ENCODE results near the gene PFKFB2. TPM values are rescaled to one million over a fixed set of nuclear protein-coding genes. Genes with fewer than 3 reads are reported as not detected.

PFKFB2 gene
- total and polyA plus RNA-seq, 4 donors, result 1.5 to 5.9 (median 3.0) TPM

GRCh38 chr1:207070811-207071210 is 17.7 kb downstream of the PFKFB2 start:
- Histone ChIP-seq H3K27ac (ENCODE audit: low read depth in 1 of 2, low read length in 2 of 2) (no peak overlapping the region), H3K9me3 (ENCODE audit: control insufficient read depth in 4 of 4, low read length in 3 of 4) (no peaks in the 10 kb centered on the region), H3K4me3 (ENCODE audit: low read depth in 1 of 3, low read length in 3 of 3) (no peak overlapping the region), H3K9ac (ENCODE audit: low read depth in 1 of 2, low read length in 2 of 2) (no peak overlapping the region), H3K36me3 (ENCODE audit: control insufficient read depth in 4 of 4, insufficient read depth in 3 of 4, low read depth in 1 of 4, low read length in 3 of 4) (peaks cover 0 to 34% (median 19%) of the 10 kb centered on the region in 4 donors), H3K27me3 (ENCODE audit: control insufficient read depth in 4 of 4, insufficient read depth in 4 of 4, low read length in 3 of 4) (no peaks in the 10 kb centered on the region), H3K4me1 (ENCODE audit: control insufficient read depth in 4 of 4, insufficient read depth in 4 of 4, low read length in 3 of 4) (no peaks in the 10 kb centered on the region)
- no peak for DNase-seq (ENCODE audit: low spot score)
- 89% methylated on average over 4 of the region's 4 CpGs for WGBS
- TF ChIP-seq RAD21 (IDR thresholded peaks at IDR 0.05), result no peak
- no peak for TF ChIP-seq FOXA2 (IDR thresholded peaks at IDR 0.05)
- TF ChIP-seq HNF4G (IDR thresholded peaks at IDR 0.05), result no peak
- TF ChIP-seq CTCF (IDR thresholded peaks at IDR 0.05; ENCODE audit: low read depth, low read length, missing input control), result no peak
- no peak for TF ChIP-seq ZBTB33 (IDR thresholded peaks at IDR 0.05)
- no peak for TF ChIP-seq SP1 (IDR thresholded peaks at IDR 0.05)
- no peak for TF ChIP-seq GABPA (IDR thresholded peaks at IDR 0.05 in 1 of 2, conservative IDR thresholded peaks at IDR 0.05 in 1 of 2)
- no peak for TF ChIP-seq TAF1 (conservative IDR thresholded peaks at IDR 0.05)

GRCh38 chr1:207071426-207071825 is 18.4 kb downstream of the PFKFB2 start:
- 94% methylated on average over 6 of the region's 6 CpGs for WGBS
- Histone ChIP-seq H3K36me3 (ENCODE audit: control insufficient read depth in 4 of 4, insufficient read depth in 3 of 4, low read depth in 1 of 4, low read length in 3 of 4) (peaks cover 0 to 34% (median 19%) of the 10 kb centered on the region in 4 donors), H3K4me3 (ENCODE audit: low read depth in 1 of 3, low read length in 3 of 3) (no peak overlapping the region), H3K27ac (ENCODE audit: low read depth in 1 of 2, low read length in 2 of 2) (no peak overlapping the region), H3K4me1 (ENCODE audit: control insufficient read depth in 4 of 4, insufficient read depth in 4 of 4, low read length in 3 of 4) (no peaks in the 10 kb centered on the region), H3K9ac (ENCODE audit: low read depth in 1 of 2, low read length in 2 of 2) (no peak overlapping the region), H3K9me3 (ENCODE audit: control insufficient read depth in 4 of 4, low read length in 3 of 4) (no peaks in the 10 kb centered on the region), H3K27me3 (ENCODE audit: control insufficient read depth in 4 of 4, insufficient read depth in 4 of 4, low read length in 3 of 4) (no peaks in the 10 kb centered on the region)
- no peak for DNase-seq (ENCODE audit: low spot score)
- TF ChIP-seq SP1 (IDR thresholded peaks at IDR 0.05) (no peak), CTCF (IDR thresholded peaks at IDR 0.05; ENCODE audit: low read depth, low read length, missing input control) (no peak)

- Histone ChIP-seq H3K4me3 (ENCODE audit: low read depth in 1 of 3, low read length in 3 of 3) (no peak overlapping the region), H3K36me3 (ENCODE audit: control insufficient read depth in 4 of 4, insufficient read depth in 3 of 4, low read depth in 1 of 4, low read length in 3 of 4) (peaks cover 0 to 33% (median 15%) of the 10 kb centered on the region in 4 donors), H3K27me3 (ENCODE audit: control insufficient read depth in 4 of 4, insufficient read depth in 4 of 4, low read length in 3 of 4) (no peaks in the 10 kb centered on the region), H3K9me3 (ENCODE audit: control insufficient read depth in 4 of 4, low read length in 3 of 4) (no peaks in the 10 kb centered on the region), H3K4me1 (ENCODE audit: control insufficient read depth in 4 of 4, insufficient read depth in 4 of 4, low read length in 3 of 4) (peaks cover 0 to 3% (median 0%) of the 10 kb centered on the region in 4 donors), H3K9ac (ENCODE audit: low read depth in 1 of 2, low read length in 2 of 2) (no peak overlapping the region), H3K27ac (ENCODE audit: low read depth in 1 of 2, low read length in 2 of 2) (no peak overlapping the region)
- DNase-seq (ENCODE audit: low spot score), result no peak
- WGBS, result 86% methylated on average over 8 of the region's 8 CpGs
- TF ChIP-seq JUND (IDR thresholded peaks at IDR 0.05) (no peak), MAX (IDR thresholded peaks at IDR 0.05) (no peak), HNF4G (IDR thresholded peaks at IDR 0.05) (no peak), REST (IDR thresholded peaks at IDR 0.05) (no peak), GABPA (IDR thresholded peaks at IDR 0.05 in 1 of 2, conservative IDR thresholded peaks at IDR 0.05 in 1 of 2) (no peak), ATF3 (IDR thresholded peaks at IDR 0.05) (no peak), YY1 (IDR thresholded peaks at IDR 0.05) (no peak)
These were observed 19.2 kb downstream of the PFKFB2 start for GRCh38 chr1:207072233-207072632.
